ENCODE results near the gene VPS16.

Gene VPS16

GRCh38 chr20:2836035-2836434 is 4.5 kb upstream of the VPS16 start:
- DNase-seq = no peak

GRCh38 chr20:2837221-2837960 is 3.2 kb upstream of the VPS16 start:
- no peak for DNase-seq

GRCh38 chr20:2838170-2838797 is 2.3 kb upstream of the VPS16 start:
- DNase-seq = no peak

- DNase-seq = no peak
Observed at GRCh38 chr20:2838847-2839671, 1.5 kb upstream of the VPS16 start.

DNA sequence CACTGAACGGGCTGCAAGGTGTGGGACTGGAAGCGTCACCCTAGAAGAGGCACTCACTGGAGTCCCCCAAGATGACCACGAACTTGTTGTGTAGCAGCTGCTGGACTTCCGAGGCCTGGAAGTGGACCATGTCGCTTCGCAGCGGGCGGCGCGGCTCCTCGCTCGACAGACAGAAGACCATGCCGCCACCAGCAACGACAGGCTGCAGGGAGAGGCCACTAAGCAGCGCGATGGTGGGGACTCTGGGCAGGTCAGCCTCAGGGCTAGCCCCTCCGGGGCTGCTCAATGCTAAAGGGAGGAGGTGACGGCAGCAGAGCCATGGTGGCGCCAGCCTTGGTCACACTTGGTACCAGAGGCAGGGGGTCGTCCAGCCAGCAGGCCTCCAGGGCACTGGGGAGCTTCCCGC is 810 bp upstream of the VPS16 start:
- no peak for DNase-seq

DNA sequence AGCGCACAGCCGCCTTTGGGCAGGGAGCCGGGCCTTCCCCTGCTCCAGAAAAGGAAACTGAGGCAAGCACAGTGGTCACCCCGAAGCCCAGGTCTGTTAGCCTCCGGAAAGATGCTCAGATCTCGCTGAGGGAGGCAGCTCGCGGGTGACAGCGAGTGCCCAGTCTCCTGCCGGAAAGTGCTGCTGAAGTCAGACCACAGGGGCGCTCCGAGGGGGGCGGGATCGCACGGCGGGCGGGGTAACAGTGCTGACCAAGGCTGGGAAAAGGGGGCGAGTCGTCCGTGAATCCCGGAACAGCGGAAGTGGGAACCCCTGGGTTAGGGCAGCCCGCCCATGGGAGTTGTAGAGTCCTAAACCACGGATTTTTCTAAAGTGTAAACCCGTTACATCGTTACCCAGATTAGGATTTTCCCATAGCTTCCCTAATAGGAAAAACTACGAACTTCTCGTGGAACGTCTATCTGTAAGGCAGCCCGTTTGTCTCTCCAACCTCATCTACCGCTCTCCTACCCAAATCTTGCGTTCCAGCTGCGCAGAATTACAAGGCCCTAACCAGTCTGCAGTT is 504 bp downstream of the VPS16 start:
- DNase-seq = peak in 1 of 2 donors; percentile 38

- DNase-seq = no peak
Observed at GRCh38 chr20:2845607-2846006, 5.1 kb downstream of the VPS16 start.

- DNase-seq = no peak
Observed at GRCh38 chr20:2846698-2847097, 6.2 kb downstream of the VPS16 start.

- DNase-seq = no peak
Observed at GRCh38 chr20:2847802-2848201, 7.3 kb downstream of the VPS16 start.

- no peak for DNase-seq
Observed at GRCh38 chr20:2849529-2849928, 9.0 kb downstream of the VPS16 start.

DNA sequence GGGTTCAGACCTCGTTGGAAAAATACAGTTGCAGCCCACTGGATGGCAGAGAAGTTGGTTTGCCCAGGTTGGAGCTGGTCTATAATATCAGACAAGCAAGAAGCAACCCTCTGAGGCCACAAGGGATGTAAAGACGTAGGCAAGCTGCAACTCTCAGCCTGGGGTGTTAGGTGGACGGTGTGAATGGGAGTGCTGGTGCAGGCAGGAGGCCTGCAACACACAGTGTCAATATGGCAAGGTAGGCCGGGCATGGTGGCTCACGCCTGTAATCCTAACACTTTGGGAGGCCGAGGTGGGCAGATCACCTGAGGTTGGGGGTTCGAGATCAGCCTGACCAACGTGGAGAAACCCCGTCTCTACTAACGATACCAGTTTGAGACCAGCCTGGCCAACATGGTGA is 10.5 kb downstream of the VPS16 start:
- DNase-seq = no peak

DNA sequence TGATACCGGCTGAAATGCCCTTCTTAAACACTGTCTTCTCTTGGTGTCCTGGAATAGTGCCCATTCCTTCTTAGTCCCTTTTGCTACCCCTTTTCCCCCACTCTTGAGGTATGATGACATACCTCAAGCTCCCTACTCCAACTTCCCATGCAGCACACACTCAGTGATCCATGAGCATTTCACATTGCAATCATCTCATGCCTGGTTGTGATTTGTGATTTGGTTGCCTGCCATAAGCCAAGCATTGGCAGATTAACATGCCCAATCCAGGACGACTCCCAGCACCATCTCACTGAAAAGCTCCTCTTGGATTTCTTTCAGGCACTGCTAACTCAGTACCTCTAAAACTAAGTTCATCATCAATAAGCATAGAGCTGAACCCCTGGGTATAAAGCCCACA is 18.0 kb downstream of the VPS16 start:
- DNase-seq = no peak

GRCh38 chr20:2859330-2860121 is 19.0 kb downstream of the VPS16 start:
- DNase-seq = no peak

DNA sequence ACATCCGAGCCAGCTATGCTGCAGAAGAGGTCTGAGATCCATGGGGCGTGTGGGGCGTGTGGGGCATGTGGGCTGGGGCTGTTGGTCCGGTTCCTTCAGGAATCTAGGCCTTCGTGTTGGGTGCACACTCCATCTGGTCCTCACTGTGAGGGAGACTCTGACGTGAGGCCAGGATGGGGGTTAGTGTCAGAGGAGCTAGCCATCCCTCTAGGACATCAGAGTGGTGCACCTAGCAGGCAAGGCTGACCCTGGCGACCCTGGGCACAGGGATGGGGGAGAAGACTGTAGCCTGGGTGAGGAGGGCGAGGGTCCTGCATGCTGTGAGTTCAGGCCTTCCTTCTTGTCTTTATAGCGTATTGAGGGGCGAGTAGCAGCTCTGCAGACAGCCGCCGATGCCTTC is 24.1 kb downstream of the VPS16 start:
- no peak for DNase-seq

GRCh38 chr20:2865101-2865500 is 24.6 kb downstream of the VPS16 start:
- no peak for DNase-seq

DNA sequence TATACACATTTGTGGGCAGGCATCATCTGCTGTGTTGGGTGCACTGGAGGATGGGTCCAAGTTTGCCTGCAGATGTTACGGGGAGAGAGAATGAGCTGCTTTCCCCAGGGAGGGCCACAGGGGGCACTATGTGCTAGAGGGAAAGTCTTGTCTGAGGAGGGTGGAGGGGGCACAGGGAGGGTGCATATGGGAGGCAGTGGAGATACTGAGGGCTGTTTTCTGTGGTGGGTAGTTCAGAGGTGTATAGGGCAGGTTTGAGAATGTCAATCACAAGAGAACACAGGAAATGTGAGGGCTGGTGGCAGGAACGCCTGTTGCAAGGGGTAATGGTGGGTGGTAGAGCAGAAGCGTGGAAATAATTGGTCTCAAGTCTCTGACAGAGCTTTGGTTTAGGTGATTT is 25.1 kb downstream of the VPS16 start:
- DNase-seq = peak; percentile 23 to 57

GRCh38 chr20:2866236-2866635 is 25.7 kb downstream of the VPS16 start:
- DNase-seq = peak in 1 of 2 donors; percentile 15

GRCh38 chr20:2867081-2867864 is 26.7 kb downstream of the VPS16 start:
- no peak for DNase-seq

- no peak for DNase-seq
Observed at GRCh38 chr20:2869381-2869780, 28.8 kb downstream of the VPS16 start.

DNA sequence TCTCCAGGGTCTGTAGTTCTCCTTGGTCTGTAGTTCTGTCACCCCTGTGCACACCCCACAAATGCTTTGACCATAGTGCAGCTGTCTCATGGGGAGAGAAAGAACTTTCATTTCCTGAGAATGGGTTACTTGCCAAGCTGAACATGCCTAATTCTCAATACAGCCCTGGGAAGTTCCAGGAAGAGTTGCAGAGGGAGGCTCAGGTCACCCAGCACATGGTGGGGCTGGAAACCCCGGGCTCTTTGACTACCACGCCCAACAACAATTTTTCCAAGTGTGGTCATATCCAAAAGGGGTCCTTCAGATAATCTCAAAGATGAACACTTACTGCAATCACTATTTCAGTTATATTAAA is 30.5 kb downstream of the VPS16 start:
- no peak for DNase-seq

GRCh38 chr20:2871661-2872458 is 31.3 kb downstream of the VPS16 start:
- peak in 1 of 2 donors; percentile 28 for DNase-seq
